ENCODE results near the gene PTGES3.
"Not testable (repeated sequence)": the region's sequence is repeated elsewhere in the genome, so short reads cannot be mapped to it uniquely, and the experiment has no call there.

PTGES3 gene, protein sequence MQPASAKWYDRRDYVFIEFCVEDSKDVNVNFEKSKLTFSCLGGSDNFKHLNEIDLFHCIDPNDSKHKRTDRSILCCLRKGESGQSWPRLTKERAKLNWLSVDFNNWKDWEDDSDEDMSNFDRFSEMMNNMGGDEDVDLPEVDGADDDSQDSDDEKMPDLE

DNA sequence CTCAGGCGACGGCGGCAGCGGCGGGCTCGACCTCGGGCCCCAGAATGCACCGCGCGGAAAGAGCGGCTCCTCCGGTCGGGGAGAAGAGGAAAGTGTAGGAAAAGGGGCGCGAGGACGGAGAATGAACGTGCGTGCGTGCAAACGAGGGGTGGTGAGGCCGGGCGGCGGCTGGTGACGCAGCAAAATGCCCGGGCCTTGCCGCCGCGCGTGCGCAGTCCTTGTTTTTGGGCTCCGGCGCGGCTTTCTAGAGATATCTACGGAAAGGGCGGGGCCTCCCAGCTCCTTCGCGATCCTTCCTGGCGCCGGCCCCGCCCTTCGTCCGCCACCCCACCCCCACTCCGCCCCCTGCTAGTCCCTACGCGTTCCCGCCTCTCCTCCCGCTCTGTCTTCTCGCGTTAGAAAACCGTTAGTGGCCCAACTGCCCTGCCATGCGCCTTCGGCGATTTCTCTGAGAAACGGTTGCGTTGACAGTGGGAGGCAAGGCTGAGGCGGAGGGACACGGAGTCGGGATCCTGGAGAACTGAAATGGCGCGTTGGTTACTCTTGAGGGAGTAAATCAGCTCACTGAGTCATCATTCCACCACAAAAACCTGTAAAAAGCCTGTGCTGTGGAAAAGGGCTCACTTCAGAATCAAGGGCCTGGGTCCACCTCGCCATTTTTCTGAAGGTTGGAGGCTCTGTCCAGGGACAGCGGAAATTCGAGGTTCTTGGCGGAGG, at the start of gene PTGES3:
TSS of gene PTGES3 (minus strand) at position 156 of the 717 bp plus-strand sequence. CDS start 285 bp downstream, outside the sequence.
- TF ChIP-seq ZNF70 (CRISPR knock-in tag; IDR thresholded peaks at IDR 0.05) (no peak), ZNF8 (CRISPR knock-in tag; IDR thresholded peaks at IDR 0.05) (0 out of 2 replicates have a peak, but pooled peaks have one; percentile 27), CSDC2 (CRISPR knock-in tag; IDR thresholded peaks at IDR 0.05) (peak; percentile 78), ZFP3 (CRISPR knock-in tag; IDR thresholded peaks at IDR 0.05) (0 out of 2 replicates have a peak, but pooled peaks have one; percentile 15)
- TF ChIP-seq, protein P1, sequence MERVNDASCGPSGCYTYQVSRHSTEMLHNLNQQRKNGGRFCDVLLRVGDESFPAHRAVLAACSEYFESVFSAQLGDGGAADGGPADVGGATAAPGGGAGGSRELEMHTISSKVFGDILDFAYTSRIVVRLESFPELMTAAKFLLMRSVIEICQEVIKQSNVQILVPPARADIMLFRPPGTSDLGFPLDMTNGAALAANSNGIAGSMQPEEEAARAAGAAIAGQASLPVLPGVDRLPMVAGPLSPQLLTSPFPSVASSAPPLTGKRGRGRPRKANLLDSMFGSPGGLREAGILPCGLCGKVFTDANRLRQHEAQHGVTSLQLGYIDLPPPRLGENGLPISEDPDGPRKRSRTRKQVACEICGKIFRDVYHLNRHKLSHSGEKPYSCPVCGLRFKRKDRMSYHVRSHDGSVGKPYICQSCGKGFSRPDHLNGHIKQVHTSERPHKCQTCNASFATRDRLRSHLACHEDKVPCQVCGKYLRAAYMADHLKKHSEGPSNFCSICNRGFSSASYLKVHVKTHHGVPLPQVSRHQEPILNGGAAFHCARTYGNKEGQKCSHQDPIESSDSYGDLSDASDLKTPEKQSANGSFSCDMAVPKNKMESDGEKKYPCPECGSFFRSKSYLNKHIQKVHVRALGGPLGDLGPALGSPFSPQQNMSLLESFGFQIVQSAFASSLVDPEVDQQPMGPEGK (CRISPR knock-in tag; IDR thresholded peaks at IDR 0.05; ENCODE audit: borderline replicate concordance): no peak
- TF ChIP-seq, protein P2, sequence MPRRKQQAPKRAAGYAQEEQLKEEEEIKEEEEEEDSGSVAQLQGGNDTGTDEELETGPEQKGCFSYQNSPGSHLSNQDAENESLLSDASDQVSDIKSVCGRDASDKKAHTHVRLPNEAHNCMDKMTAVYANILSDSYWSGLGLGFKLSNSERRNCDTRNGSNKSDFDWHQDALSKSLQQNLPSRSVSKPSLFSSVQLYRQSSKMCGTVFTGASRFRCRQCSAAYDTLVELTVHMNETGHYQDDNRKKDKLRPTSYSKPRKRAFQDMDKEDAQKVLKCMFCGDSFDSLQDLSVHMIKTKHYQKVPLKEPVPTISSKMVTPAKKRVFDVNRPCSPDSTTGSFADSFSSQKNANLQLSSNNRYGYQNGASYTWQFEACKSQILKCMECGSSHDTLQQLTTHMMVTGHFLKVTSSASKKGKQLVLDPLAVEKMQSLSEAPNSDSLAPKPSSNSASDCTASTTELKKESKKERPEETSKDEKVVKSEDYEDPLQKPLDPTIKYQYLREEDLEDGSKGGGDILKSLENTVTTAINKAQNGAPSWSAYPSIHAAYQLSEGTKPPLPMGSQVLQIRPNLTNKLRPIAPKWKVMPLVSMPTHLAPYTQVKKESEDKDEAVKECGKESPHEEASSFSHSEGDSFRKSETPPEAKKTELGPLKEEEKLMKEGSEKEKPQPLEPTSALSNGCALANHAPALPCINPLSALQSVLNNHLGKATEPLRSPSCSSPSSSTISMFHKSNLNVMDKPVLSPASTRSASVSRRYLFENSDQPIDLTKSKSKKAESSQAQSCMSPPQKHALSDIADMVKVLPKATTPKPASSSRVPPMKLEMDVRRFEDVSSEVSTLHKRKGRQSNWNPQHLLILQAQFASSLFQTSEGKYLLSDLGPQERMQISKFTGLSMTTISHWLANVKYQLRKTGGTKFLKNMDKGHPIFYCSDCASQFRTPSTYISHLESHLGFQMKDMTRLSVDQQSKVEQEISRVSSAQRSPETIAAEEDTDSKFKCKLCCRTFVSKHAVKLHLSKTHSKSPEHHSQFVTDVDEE (CRISPR knock-in tag; IDR thresholded peaks at IDR 0.05): 0 out of 2 replicates have a peak, but pooled peaks have one; percentile 37
- ATAC-seq: peak; percentile 89

DNA sequence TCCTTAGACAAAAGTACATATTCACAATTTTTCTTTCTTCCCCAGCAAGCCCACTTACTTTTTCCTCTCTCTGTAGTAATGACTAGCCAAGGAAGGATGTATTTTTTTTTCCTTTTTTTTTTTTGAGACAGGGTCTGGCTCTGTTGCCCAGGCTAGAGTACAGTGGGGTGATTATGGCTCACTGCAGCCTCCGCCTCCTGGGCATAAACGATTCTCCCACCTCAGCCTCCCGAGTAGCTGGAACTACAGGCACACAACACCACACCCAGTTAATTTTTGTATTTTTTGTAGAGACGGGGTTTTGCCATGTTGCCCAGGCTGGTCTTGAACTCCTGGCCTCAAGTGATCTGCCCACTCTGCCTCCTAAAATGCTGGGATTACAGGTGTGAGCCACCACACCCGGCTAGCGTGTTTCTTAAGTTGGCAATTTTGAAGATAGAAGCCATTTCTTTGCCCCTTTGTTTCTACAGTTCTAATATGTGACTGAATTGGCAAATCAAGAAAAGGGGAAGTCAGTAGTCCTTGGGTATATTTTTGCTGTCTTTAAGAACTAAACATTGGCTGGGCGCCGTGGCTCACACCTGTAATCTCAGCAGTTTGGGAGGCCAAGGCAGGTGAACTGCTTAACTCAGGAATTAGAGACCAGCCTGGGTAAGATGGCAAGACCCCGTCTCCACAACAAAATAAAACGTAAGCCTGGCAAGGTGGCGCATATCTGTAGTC, 40.2 kb upstream of the PTGES3 start:
- TF ChIP-seq TCF4 (CRISPR knock-in tag; IDR thresholded peaks at IDR 0.05; ENCODE audit: borderline replicate concordance): no peak
- TF ChIP-seq ISL1 (CRISPR knock-in tag; IDR thresholded peaks at IDR 0.05): no peak
- TF ChIP-seq OSR1 (CRISPR knock-in tag; IDR thresholded peaks at IDR 0.05): no peak
- TF ChIP-seq ZFP3 (CRISPR knock-in tag; IDR thresholded peaks at IDR 0.05): no peak
- TF ChIP-seq, protein P3, sequence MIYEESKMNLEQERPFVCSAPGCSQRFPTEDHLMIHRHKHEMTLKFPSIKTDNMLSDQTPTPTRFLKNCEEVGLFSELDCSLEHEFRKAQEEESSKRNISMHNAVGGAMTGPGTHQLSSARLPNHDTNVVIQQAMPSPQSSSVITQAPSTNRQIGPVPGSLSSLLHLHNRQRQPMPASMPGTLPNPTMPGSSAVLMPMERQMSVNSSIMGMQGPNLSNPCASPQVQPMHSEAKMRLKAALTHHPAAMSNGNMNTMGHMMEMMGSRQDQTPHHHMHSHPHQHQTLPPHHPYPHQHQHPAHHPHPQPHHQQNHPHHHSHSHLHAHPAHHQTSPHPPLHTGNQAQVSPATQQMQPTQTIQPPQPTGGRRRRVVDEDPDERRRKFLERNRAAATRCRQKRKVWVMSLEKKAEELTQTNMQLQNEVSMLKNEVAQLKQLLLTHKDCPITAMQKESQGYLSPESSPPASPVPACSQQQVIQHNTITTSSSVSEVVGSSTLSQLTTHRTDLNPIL (CRISPR knock-in tag; IDR thresholded peaks at IDR 0.05; ENCODE audit: low read depth): no peak
- TF ChIP-seq RARB (CRISPR knock-in tag; IDR thresholded peaks at IDR 0.05): no peak
- no peak for TF ChIP-seq ARNTL (CRISPR knock-in tag; IDR thresholded peaks at IDR 0.05; ENCODE audit: borderline replicate concordance, low read depth)
- TF ChIP-seq, protein P2 (CRISPR knock-in tag; IDR thresholded peaks at IDR 0.05): no peak
- TF ChIP-seq, protein P1 (CRISPR knock-in tag; IDR thresholded peaks at IDR 0.05; ENCODE audit: borderline replicate concordance): no peak
- TF ChIP-seq BACH2 (CRISPR knock-in tag; IDR thresholded peaks at IDR 0.05; ENCODE audit: borderline replicate concordance): no peak
- no peak for TF ChIP-seq ZNF8 (CRISPR knock-in tag; IDR thresholded peaks at IDR 0.05)
- TF ChIP-seq SNAI2 (CRISPR knock-in tag; IDR thresholded peaks at IDR 0.05): no peak
- TF ChIP-seq ZNF70 (CRISPR knock-in tag; IDR thresholded peaks at IDR 0.05): no peak
- TF ChIP-seq TOX (CRISPR knock-in tag; IDR thresholded peaks at IDR 0.05; ENCODE audit: borderline replicate concordance): no peak
- TF ChIP-seq ESRRG (CRISPR knock-in tag; IDR thresholded peaks at IDR 0.05): no peak
- TF ChIP-seq ZC3H10 (CRISPR knock-in tag; IDR thresholded peaks at IDR 0.05): no peak
- no peak for ATAC-seq

- not testable (repeated sequence) for ATAC-seq
Observed at GRCh38 chr12:56726196-56726675, 38.2 kb upstream of the PTGES3 start.
